ENCODE measurements around the gene GNG5.
A peak's percentile ranks its signal among the peaks of the same experiment; 100 is the strongest.

GNG5 gene

DNA sequence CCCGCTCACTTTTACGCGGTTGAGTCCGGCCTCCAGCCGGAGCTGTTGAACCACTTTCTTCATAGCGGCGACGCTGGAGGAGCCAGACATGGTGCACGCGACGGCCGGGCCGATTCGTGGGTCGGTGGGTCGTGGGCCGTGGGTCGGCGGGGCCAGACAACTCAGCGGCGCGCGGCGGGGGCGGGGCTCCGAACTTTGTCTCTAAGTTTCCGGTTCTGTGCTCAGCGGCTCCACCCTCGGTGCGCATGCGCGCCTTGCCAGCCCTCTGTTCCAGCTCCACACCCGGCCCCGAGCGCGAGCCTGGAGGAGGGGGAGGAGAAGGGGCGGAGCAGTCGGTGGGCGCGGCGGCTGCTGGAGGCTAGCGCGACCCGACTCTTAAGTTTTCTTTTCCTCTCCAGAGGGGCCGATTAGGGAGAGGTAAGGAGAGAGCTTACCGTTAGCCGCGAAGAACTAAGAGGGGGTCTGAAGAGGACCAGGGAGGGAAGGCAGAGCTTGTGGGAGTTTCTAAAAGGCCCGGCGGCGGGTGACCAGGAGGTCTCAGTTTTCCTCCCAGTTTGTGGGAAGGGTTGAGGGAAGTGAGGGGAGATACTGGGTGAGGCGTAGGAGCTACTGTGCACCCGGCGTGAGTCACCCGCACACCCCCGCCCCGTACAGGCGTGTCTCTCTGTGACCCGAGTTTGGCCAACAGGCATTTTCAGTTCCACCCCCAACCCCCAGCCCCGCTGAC is at the start of gene GNG5, which contains the start of gene SPATA1:
Gene GNG5 (minus strand): TSS at position 580 of the 727 bp plus-strand sequence. CDS start 490 bp downstream, at position 90.
Gene SPATA1 (plus strand): TSS at position 385 of the 727 bp plus-strand sequence. CDS start 9,974 bp downstream, outside the sequence.
- TF ChIP-seq, protein P1, sequence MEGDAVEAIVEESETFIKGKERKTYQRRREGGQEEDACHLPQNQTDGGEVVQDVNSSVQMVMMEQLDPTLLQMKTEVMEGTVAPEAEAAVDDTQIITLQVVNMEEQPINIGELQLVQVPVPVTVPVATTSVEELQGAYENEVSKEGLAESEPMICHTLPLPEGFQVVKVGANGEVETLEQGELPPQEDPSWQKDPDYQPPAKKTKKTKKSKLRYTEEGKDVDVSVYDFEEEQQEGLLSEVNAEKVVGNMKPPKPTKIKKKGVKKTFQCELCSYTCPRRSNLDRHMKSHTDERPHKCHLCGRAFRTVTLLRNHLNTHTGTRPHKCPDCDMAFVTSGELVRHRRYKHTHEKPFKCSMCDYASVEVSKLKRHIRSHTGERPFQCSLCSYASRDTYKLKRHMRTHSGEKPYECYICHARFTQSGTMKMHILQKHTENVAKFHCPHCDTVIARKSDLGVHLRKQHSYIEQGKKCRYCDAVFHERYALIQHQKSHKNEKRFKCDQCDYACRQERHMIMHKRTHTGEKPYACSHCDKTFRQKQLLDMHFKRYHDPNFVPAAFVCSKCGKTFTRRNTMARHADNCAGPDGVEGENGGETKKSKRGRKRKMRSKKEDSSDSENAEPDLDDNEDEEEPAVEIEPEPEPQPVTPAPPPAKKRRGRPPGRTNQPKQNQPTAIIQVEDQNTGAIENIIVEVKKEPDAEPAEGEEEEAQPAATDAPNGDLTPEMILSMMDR (conservative IDR thresholded peaks at IDR 0.05) = no peak

GRCh38 chr1:84550826-84551225 is 44.4 kb upstream of the GNG5 start:
- TF ChIP-seq, protein P1 (conservative IDR thresholded peaks at IDR 0.05) = no peak
- no peak overlapping the region for H3K27ac ChIP-seq

More for the DNA sequence above, at the start of gene GNG5, which contains the start of gene SPATA1:
- H3K27ac ChIP-seq = peak within 1 kb of the TSS; percentile 88

- TF ChIP-seq, protein P1 (conservative IDR thresholded peaks at IDR 0.05) = peak; percentile 79
- H3K27ac ChIP-seq = peak overlapping the region; percentile 77
Observed at GRCh38 chr1:84541679-84542078, 35.3 kb upstream of the GNG5 start.

- TF ChIP-seq, protein P1 (conservative IDR thresholded peaks at IDR 0.05) = no peak
- peak overlapping the region; percentile 77 for H3K27ac ChIP-seq
Observed at GRCh38 chr1:84540759-84541158, 34.4 kb upstream of the GNG5 start.

DNA sequence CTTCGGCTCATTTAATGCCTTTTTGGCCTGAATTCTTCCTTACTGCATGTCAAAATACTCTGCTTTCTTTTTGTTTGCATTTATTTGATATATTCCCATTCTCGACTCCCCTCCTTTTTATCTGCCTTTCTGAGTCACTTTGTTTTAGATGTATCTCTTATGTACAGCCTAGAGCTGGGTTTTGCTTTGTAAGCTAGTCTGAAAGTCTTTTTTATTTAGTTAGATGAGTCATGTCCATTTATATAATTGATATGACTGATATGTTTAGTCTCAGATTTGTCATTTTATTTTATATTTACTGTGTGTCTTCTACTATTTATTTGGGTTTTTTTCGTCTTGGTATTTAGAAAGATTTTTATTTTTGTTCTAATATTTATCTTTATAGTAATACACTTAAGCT is 33.6 kb upstream of the GNG5 start:
- TF ChIP-seq, protein P1 (conservative IDR thresholded peaks at IDR 0.05) = no peak
- H3K27ac ChIP-seq = peak overlapping the region; percentile 77; the same call in 1 of the 2 replicates

- H3K27ac ChIP-seq = no peak overlapping the region
- TF ChIP-seq, protein P1 (conservative IDR thresholded peaks at IDR 0.05) = no peak
Observed at GRCh38 chr1:84538599-84538998, 32.2 kb upstream of the GNG5 start.

GRCh38 chr1:84525779-84526178 is 19.4 kb upstream of the GNG5 start:
- no peak overlapping the region for H3K27ac ChIP-seq
- TF ChIP-seq, protein P1 (conservative IDR thresholded peaks at IDR 0.05) = no peak

All from VCaP (cell line).